ENCODE results near the gene POLR2E.
A peak's percentile ranks its signal among the peaks of the same experiment; 100 is the strongest.

POLR2E gene

DNA sequence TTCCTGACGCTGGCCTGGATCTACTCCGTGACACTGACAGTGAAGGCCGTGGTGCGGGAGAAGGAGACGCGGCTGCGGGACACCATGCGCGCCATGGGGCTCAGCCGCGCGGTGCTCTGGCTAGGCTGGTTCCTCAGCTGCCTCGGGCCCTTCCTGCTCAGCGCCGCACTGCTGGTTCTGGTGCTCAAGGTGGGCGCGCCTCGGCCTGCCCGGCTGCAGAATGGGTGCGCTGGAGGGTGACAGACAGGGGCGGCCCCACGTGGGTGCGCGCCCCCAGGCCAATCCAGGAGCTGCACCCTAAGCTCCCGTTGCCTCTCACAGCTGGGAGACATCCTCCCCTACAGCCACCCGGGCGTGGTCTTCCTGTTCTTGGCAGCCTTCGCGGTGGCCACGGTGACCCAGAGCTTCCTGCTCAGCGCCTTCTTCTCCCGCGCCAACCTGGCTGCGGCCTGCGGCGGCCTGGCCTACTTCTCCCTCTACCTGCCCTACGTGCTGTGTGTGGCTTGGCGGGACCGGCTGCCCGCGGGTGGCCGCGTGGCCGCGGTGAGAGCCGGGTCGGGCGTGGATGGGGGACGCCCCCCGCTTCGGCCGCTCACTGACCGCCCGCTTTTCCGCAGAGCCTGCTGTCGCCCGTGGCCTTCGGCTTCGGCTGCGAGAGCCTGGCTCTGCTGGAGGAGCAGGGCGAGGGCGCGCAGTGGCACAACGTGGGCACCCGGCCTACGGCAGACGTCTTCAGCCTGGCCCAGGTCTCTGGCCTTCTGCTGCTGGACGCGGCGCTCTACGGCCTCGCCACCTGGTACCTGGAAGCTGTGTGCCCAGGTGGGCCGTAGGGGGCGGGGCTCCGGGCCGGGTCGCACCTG, 48.1 kb downstream of the POLR2E start:
- DNase-seq (ENCODE audit: low read depth) = no peak

DNA sequence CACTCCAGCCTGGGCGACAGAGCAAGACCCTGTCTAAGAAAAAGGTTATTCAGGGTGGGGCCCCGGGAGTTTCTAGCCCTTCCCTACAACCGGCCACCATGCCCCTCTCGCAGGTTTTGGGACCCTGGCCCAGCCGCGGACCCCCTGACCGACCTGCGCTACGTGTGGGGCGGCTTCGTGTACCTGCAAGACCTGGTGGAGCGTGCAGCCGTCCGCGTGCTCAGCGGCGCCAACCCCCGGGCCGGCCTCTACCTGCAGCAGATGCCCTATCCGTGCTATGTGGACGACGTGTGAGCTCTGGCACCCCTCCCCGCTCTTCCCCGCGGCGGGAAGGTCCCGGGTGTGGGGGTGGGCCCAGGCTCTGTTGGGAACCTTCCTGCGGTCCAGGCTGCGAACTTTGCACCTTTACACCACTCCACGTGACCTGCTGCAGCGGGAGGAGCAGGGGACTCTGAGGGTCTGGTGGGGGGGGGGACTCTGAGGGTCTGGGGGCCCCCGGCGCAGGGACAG, 49.0 kb downstream of the POLR2E start:
- no peak for DNase-seq (ENCODE audit: low read depth)

DNA sequence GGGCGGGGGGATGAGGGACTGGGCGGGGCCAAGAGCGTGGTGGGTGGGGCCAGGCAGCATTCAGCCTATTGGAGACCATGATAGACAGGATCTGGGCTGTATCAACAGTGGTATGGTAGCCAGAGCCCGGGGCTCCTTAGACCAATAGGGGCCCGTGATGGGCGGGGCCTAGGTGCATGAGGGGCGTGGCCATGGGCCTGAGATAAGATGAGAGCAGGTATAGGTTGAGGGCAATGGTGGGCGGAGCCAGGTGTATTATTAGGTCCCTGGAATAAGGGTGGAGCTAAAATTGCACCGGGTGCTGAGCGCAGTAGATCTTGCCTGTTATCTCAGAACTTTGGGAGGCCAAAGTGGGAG, 50.0 kb downstream of the POLR2E start:
- no peak for DNase-seq (ENCODE audit: low read depth)

DNA sequence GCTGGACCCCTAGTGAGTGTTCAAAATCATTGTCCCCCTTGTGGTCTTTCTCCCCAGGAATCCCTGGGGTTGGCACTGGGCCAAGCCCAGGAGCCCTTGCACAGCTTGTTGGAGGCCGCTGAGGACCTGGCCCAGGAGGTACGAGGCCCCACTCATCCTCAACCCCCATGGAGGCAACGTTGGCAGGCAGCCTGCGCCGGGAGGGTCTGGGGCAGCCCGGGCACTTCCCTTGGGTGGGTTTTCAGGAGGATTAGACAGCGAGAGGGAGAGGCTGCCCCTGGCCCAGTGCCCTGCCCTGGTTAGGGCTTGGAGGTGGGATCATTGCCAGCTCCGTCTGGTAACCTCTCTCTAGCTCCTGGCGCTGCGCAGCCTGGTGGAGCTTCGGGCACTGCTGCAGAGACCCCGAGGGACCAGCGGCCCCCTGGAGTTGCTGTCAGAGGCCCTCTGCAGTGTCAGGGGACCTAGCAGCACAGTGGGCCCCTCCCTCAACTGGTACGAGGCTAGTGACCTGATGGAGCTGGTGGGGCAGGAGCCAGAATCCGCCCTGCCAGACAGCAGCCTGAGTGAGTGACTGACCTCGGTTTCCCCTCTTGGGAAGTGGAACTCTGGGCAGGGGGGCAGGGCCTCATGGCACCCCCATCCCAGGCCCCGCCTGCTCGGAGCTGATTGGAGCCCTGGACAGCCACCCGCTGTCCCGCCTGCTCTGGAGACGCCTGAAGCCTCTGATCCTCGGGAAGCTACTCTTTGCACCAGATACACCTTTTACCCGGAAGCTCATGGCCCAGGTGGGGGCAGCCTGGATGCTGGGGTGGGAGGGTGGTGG, 52.3 kb downstream of the POLR2E start:
- DNase-seq (ENCODE audit: low read depth) = no peak

DNA sequence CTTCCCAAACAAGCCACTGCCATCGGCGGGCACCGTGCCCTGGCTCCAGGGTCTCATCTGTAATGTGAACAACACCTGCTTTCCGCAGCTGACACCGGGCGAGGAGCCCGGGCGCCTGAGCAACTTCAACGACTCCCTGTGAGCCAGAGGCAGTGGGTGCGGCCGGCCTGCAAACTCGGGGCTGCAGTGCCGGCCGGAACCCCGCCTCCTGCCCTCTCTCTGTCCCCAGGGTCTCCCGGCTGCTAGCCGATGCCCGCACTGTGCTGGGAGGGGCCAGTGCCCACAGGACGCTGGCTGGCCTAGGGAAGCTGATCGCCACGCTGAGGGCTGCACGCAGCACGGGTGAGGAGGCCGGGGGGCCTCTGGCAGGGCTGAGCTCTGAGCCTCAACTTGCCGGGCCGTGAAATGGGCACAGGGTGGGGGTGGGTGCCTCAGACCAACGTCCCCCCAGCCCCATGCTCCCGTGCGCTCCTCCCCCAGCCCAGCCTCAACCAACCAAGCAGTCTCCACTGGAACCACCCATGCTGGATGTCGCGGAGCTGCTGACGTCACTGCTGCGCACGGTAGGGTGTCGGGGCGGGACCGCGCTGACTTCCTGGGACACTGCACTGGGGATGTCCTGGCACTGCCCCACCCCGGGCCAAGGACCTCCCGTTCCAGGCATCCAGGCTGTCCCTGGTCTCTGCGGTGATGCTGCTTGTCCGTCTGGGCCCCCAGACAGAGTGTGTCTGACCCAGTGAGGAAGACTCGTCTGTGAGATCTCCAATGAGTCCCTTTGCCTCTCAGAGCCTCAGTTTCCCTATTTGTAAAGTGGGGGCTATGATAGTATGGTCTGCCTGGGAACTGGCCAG, 53.1 kb downstream of the POLR2E start:
- DNase-seq (ENCODE audit: low read depth) = no peak

DNA sequence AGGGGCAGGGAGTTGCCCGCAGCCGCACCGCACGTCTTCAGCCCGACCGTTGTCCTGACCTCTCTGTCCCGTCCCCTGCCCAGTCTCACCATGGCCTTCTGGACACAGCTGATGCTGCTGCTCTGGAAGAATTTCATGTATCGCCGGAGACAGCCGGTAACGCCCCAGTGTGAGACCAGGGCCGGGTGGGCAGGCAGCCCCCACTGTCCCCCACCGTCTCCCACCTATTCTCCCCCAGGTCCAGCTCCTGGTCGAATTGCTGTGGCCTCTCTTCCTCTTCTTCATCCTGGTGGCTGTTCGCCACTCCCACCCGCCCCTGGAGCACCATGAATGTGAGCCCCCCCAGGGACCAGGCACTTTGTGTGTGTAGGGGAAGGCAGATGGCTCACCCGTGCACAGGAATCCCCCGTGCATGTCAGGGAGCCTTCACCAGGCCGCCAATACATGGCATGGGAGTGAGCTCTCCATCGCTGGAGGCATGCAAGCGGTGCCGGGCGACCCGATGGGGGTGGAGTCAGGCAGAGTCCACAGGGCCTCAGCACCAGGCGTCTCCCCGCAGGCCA, 53.8 kb downstream of the POLR2E start:
- no peak for DNase-seq (ENCODE audit: low read depth)

DNA sequence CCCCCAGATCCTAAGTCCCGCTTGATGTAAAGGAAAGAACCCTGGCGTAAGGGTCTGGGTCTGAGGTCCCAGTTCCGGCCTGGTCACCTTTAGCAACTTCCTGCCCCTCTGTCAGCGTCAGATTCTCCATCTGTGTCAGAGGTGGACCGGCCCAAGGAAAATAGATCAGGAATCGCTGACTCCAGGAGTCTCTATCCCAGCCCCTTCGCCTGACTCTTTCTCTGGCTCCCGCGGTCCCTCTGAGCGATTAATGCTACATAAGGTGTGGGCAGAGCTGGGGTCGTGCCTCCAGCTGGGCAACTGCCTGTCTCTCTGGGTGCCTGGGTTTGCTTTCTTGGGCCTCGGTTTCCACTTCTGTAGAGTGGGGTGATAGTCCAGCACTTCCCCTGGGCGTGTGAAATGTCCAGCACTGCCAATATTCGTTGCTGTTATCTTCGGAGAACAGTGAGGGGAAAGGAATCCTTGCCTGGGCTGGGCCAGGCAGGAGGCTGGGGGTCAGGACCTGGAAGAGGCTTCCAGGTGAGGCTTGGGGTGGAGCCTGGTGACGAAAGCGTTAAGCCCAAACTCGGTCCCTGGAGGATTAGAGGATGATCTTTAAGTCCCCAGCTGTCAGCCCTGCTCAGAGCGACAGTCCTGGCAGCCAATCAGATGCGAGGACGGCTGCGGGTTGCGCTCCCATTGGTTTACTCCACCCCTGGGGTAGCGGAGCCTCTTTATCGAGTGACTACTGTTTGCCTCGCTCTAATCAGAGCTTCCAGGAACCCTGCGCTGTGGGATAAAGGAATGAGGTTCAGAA, 54.5 kb downstream of the POLR2E start:
- peak; percentile 87 for DNase-seq (ENCODE audit: low read depth)

DNA sequence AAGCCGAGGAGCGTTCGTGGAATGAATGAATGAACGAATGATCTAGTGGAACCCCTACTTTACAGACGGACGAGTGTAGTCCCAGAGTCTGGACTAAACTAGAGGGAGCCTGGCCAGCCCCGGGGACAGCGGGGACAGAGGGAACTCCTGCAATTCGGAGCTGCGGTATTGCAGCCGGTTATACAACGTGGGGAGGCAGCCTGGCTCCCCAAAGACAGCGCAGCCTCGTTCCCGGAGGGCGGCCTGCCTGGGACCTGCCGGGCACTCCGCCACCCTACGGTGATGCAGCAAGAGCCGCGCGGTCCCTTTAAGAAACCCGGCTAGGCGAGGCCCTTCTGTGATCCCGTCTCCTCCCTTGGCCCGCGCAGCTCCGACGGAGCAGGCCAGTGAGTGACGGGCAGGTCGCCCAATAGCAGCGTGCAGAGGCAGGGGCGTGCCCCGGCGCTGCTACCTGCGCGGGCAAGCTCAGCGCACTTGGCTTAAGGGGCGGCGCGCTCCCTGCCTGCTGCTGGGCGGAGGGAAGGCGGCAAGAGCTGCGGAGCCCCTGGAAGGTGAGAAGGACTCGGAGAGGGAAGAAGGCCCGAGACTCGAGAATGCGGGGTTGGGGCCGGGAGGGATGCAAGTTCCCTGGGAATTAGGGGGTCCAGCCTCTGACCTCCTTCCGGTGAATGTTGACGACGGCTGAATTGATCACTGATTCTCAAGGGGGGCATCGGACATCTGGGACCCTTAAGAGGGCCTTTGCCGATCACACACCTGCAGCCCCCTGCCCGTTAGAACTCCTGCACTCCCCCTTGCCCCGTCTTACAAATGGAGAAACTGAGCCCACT, 55.3 kb downstream of the POLR2E start, which contains the start of gene ABCA7:
Gene ABCA7 (plus strand): TSS at position 462 of the 830 bp plus-strand sequence. CDS start 1,255 bp downstream, outside the sequence.
- peak; percentile 98 for DNase-seq (ENCODE audit: low read depth)

DNA sequence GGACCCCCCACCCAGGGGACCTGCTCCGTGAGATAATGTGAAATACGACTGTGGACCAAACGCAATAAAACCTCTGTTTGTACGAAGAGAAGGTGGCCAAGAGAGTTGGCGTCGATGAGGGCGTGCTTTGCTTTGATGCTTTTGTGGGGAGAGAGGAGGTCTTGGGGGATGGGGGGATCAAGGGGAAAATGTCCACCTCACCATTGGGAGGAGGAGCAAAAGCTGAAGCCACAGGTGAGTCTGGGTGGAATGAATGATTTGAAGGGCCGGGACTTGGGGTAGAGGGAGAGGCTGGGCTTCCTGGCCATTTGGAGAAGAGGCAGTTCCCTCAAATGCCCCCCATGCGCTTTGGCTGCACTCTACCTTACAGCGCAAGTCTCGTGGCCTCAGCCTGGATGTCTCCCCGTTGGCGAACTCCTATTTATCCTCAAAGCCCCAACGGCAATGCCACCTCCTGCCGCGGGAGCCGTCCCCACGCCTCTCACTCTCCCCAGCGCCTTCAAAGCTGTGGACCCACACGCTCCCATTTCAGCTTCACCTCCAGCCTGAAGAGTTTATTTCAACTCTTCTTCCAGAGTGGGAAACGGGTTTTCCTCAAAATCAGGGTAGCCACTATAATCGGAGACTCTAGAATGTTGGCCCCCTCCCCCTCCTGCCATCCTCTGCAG, 56.1 kb downstream of the POLR2E start:
- no peak for DNase-seq (ENCODE audit: low read depth)

DNA sequence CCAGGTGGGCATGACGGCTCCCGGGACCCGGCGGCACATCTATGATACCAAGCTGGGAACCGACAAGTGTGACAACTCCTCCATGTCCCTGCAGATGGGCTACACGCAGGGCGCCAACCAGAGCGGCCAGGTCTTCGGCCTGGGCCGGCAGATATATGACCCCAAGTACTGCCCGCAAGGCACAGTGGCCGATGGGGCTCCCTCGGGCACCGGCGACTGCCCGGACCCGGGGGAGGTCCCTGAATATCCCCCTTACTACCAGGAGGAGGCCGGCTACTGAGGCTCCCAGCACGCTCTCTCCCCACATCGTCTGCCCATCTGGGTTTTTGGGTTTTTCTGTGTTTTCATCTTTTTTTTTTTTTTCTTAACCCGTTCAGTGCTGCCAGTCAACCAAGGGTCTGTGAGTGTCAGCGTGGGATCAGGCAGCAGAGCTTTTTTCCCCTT, 57.5 kb downstream of the POLR2E start:
- DNase-seq (ENCODE audit: low read depth) = no peak
